SJSA1 (cell line): ENCODE data around the gene FAM3C. TPM values are rescaled to one million over a fixed set of nuclear protein-coding genes. Genes with fewer than 3 reads are reported as not detected.

Experiments
- DNase-seq, 2 experiments: peaks; one replicate each; pipeline ENCODE4 v3.0.0-alpha.2; 2015 to 2020; ENCODE audit warnings: low spot score in 2 of 2, low read depth in 1 of 2
- H3K27ac ChIP-seq: fragments of 250-450 bp; sonication (Bioruptor Pico); 2 replicates; pipeline ENCODE4 v1.5.1; 2020; ENCODE audit warnings: mild to moderate bottlenecking, moderate library complexity
- H3K27me3 ChIP-seq: fragments of 250-450 bp; sonication (Bioruptor Pico); replicated peaks from 2 replicates; pipeline ENCODE4 v1.5.1; 2020; ENCODE audit warnings: mild to moderate bottlenecking, moderate library complexity
- H3K36me3 ChIP-seq: fragments of 250-450 bp; sonication (Bioruptor Pico); 2 replicates; pipeline ENCODE4 v1.5.1; 2020; ENCODE audit warnings: mild to moderate bottlenecking
- H3K4me1 ChIP-seq: fragments of 250-450 bp; sonication (Bioruptor Pico); replicated peaks from 2 replicates; pipeline ENCODE4 v1.6.1; 2021; ENCODE audit warnings: mild to moderate bottlenecking
- H3K4me3 ChIP-seq: fragments of 250-450 bp; sonication (Bioruptor Pico); 2 replicates; pipeline ENCODE4 v1.5.1; 2020; ENCODE audit warnings: mild to moderate bottlenecking
- H3K9me3 ChIP-seq: fragments of 250-450 bp; sonication (Bioruptor Pico); replicated peaks from 2 replicates; pipeline ENCODE4 v1.5.1; 2020; ENCODE audit warnings: mild to moderate bottlenecking
- total RNA-seq: library from RNA; depleted of rRNA; stranded (reverse); fragments of >200 nt; shearing (Covaris generic); gene quantifications from 2 replicates; pipeline ENCODE4 v1.2.3, GENCODE V29; 2014

The FAM3C gene
- total RNA-seq, 1 experiment from 2014 or later = 83.4 TPM

DNA sequence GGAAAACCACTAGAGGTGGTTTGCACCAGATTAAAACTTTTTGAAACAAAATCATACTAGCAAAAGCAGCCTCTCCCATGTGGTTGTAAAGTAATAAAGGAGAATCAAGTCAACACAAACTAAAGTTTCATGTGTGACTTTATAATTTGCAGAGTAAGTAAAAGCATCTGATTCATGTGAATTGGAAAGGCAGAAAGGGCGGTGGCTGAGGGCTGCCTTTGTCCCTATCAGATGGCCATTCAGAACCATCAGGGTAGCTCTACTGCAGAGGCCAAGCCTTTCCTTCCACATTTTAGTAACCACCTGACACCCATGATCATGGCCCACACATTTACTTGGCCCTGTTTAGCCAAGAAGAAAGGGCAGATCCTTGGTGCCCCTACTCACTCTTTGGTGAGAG, 51.6 kb downstream of the FAM3C start:
- Histone ChIP-seq H3K4me3 (no peak overlapping the region), H3K27ac (no peak overlapping the region), H3K27me3 (no peaks in the 10 kb centered on the region), H3K9me3 (no peaks in the 10 kb centered on the region), H3K36me3 (peaks cover 8% of the 10 kb centered on the region; the same call in 1 of the 2 replicates), H3K4me1 (no peaks in the 10 kb centered on the region)
- DNase-seq = no peak

DNA sequence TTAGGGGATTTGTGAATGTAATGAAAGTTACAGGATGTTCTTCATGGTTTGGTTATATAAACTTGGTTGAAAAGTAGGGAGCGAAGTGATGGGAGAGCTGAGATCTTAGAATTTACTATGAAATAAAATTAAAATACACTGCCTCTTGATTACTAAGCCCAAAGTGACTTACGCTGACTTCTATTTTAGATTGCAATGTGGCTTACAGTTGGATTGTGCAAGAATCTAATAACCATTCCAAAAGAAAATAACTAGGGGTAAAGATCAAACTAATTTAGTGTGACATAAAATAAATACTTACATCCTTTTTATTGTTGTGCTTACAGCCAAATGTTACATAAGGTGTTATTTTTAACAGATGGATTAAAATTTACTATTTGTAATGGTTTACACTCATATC, 52.0 kb downstream of the FAM3C start:
- Histone ChIP-seq H3K4me3 (no peak overlapping the region), H3K36me3 (peaks cover 8% of the 10 kb centered on the region; the same call in 1 of the 2 replicates), H3K9me3 (no peaks in the 10 kb centered on the region), H3K27ac (no peak overlapping the region), H3K27me3 (no peaks in the 10 kb centered on the region), H3K4me1 (no peaks in the 10 kb centered on the region)
- DNase-seq = no peak

DNA sequence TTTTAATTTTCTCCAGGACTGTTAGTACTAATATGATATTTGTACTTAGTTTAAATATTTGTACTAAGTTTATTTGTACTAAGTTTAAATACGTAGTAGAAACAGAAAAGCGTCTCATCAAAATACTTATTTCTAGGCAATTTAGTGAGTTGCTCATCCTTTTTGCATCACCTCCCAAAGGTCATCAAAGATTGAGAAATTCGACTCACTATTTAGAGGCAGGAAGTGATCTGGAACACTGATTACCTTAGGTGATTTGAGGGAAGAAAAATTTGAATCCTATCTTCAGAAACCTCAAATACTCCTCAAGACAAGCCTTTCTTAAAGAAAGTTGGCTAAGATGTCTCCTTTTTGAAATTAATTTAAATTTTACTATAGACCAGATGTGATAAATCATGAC, 52.8 kb downstream of the FAM3C start:
- Histone ChIP-seq H3K27me3 (no peaks in the 10 kb centered on the region), H3K27ac (no peak overlapping the region), H3K36me3 (peaks cover 8% of the 10 kb centered on the region; the same call in 1 of the 2 replicates), H3K4me3 (no peak overlapping the region), H3K4me1 (no peaks in the 10 kb centered on the region), H3K9me3 (no peaks in the 10 kb centered on the region)
- DNase-seq = no peak

DNA sequence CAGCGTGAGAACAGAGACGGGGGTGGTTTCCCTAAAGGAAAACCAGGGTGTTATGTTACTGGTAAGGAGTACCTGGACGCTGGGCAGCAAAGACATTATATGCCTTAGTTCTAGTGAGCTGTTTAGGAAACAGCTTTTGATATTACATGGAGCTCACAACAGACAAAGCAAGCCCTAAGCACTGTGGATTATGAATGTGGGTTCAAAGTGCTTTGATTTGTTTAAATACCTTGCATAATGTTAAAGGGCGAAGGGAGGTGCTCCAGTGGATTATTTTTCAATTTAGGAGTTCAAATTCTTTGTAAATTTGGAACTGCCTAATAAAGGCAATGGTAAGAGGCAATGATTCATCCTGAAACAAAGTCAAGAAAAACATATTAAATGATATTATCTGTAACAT, 53.5 kb downstream of the FAM3C start:
- H3K9me3 ChIP-seq = no peaks in the 10 kb centered on the region

DNA sequence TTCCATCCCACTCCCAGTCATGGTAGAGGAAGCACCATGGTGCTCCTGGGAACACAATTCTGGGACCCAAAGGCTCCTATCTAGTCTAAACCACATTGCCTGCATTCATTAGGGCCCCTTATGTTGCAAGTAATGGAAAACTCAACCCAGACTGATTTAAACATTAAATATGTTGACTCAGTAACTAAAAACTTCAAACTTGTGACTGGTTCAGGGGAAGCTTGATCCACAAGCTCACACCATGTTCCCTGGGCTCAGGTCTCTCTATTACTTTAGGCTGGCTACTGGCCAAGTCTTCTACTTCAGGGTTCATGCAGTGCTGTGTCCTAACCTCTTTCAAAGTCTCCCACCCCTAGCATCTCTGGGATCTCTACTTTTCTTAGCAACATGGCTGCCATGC, 54.2 kb downstream of the FAM3C start:
- no peaks in the 10 kb centered on the region for H3K4me1 ChIP-seq
- H3K27ac ChIP-seq = no peak overlapping the region
- no peaks in the 10 kb centered on the region for H3K27me3 ChIP-seq
- H3K9me3 ChIP-seq = no peaks in the 10 kb centered on the region
- no peak for DNase-seq
- no peak overlapping the region for H3K4me3 ChIP-seq
- peaks cover 5% of the 10 kb centered on the region; the same call in 1 of the 2 replicates for H3K36me3 ChIP-seq

More for the DNA sequence above, 53.5 kb downstream of the FAM3C start:
- no peak overlapping the region for H3K27ac ChIP-seq
- no peak overlapping the region for H3K4me3 ChIP-seq
- no peaks in the 10 kb centered on the region for H3K4me1 ChIP-seq
- H3K27me3 ChIP-seq = no peaks in the 10 kb centered on the region
- H3K36me3 ChIP-seq = peaks cover 8% of the 10 kb centered on the region; the same call in 1 of the 2 replicates
- DNase-seq = no peak

DNA sequence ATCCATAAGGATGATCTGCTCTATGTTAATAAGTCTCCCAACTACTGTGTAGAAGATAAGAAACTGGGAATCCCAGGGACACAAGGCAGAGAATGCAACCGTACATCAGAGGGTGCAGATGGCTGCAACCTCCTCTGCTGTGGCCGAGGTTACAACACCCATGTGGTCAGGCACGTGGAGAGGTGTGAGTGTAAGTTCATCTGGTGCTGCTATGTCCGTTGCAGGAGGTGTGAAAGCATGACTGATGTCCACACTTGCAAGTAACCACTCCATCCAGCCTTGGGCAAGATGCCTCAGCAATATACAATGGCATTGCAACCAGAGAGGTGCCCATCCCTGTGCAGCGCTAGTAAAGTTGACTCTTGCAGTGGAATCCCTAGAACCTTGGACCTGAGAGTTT, 57.0 kb downstream of the FAM3C start:
- DNase-seq = no peak
- Histone ChIP-seq H3K4me1 (peaks cover 3% of the 10 kb centered on the region; the same call in 1 of the 2 replicates), H3K9me3 (no peaks in the 10 kb centered on the region), H3K27me3 (no peaks in the 10 kb centered on the region; the same call in 1 of the 2 replicates), H3K36me3 (no peaks in the 10 kb centered on the region), H3K27ac (no peak overlapping the region), H3K4me3 (no peak overlapping the region)

DNA sequence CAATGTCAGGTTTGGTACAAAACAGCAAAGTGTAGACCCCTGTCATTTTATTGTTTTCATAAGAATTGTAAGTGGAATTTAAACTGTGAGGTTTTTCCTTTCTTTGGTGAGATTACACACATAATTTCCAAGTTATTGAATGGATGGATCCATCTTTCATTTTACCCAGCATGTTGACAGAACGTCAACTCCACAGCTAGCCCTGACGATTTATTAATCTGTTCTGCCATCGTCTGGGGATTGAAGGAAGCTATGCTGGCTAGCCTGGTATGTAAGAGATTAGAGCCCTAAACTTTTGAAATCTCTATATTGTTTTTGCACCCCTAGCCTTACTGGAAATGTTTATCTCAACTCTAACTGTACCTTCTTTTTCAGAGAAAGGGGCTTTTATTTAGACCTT, 58.7 kb downstream of the FAM3C start:
- Histone ChIP-seq H3K27me3 (peaks cover 7% of the 10 kb centered on the region; the same call in 1 of the 2 replicates), H3K4me1 (peaks cover 3% of the 10 kb centered on the region; the same call in 1 of the 2 replicates), H3K27ac (no peak overlapping the region), H3K36me3 (no peaks in the 10 kb centered on the region), H3K9me3 (no peaks in the 10 kb centered on the region), H3K4me3 (no peak overlapping the region)
- peak in 1 of 2 experiments; percentile 27 for DNase-seq

DNA sequence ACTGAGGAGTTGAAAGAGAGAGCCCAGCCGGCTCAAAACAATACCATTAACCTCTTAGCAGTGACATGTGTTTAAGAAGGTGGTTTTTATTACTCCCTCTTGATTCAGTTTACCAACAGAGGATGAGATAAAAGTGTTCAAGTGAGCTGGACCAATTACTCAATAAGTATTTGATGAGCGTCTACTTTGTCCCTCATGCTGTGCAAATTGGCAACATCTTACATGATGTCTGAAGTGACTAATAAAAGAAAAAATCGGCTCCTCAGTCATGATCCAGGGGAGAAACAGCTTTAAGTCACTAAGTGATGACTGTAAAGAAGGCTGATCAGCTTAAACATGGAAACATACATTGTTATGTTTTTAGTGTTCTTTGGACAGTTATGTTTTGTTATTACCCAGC, 59.5 kb downstream of the FAM3C start:
- Histone ChIP-seq H3K36me3 (no peaks in the 10 kb centered on the region), H3K4me1 (peaks cover 3% of the 10 kb centered on the region; the same call in 1 of the 2 replicates), H3K27me3 (peaks cover 11% of the 10 kb centered on the region; the same call in 1 of the 2 replicates), H3K9me3 (no peaks in the 10 kb centered on the region), H3K27ac (no peak overlapping the region), H3K4me3 (no peak overlapping the region)
- no peak for DNase-seq

DNA sequence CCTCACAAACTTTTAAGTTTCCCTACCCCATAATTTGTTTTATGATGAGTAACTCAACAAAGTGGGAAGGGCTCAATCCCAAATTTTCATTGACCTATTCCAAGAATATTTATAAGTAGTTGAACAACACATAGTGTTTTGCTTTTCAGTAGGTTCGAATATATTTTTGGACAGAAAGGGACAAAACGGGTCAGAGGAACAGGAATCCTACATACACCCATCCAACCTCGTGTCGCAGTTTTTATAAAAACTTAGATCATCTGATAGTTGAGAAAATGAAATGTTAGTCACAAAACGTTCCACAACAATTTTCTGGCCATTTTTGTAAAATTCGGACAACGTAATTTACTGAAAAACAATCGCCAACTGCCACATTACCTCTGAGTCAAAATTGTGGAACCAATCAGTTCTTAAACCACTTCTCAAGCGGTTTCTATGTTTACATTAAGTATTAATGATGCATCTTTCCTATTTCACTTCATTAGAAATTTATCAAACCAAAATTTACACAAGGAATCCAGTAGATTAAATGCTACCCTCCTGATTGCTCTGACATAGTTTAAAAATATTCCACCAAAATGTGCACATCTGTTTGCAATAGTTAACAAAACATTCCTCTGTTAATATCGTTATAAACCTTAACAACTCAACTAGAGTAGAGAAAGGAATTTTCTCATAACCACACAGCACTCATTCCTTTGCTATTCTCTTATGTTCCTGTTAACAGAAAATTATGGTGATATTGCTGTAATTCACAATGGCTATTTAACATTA, 61.0 kb downstream of the FAM3C start:
- H3K27me3 ChIP-seq = peaks cover 22% of the 10 kb centered on the region
- peak in 1 of 2 experiments; percentile 17 for DNase-seq
- no peak overlapping the region for H3K27ac ChIP-seq
- no peaks in the 10 kb centered on the region for H3K9me3 ChIP-seq
- peaks cover 3% of the 10 kb centered on the region for H3K4me1 ChIP-seq
- no peaks in the 10 kb centered on the region for H3K36me3 ChIP-seq
- H3K4me3 ChIP-seq = no peak overlapping the region

DNA sequence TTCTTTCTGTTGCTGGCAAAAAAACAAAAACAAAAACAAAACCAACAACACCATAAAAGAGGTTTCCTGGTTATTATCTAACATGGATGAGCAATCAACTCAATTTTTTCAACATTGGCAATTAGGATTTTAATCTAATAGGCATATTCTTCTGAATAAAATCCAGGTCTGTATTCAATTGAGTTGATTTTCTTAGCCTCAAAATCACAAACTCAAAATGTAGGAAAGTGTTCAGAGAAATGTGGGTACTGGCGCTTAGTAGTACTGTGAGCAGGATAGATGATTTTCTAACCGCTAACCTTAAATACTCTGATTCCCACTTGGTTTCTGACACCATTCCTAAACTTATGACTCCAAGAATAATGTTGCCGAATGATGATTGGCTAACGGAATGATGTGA, 61.7 kb downstream of the FAM3C start:
- peaks cover 7% of the 10 kb centered on the region for H3K4me1 ChIP-seq
- H3K27ac ChIP-seq = no peak overlapping the region
- H3K4me3 ChIP-seq = no peak overlapping the region
- H3K27me3 ChIP-seq = peaks cover 27% of the 10 kb centered on the region
- H3K9me3 ChIP-seq = no peaks in the 10 kb centered on the region
- no peaks in the 10 kb centered on the region for H3K36me3 ChIP-seq
- no peak for DNase-seq

DNA sequence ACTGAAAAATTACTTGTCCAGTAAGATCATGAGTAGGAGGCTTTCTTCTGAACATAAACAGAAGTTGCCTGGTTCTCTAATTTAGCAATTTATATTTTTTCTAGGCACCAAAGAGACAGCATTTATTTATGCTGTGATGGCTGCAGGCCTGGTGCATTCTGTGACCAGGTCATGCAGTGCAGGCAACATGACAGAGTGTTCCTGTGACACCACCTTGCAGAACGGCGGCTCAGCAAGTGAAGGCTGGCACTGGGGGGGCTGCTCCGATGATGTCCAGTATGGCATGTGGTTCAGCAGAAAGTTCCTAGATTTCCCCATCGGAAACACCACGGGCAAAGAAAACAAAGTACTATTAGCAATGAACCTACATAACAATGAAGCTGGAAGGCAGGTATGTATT, 64.5 kb downstream of the FAM3C start:
- Histone ChIP-seq H3K27me3 (peaks cover 27% of the 10 kb centered on the region), H3K4me3 (no peak overlapping the region), H3K36me3 (no peaks in the 10 kb centered on the region), H3K9me3 (no peaks in the 10 kb centered on the region), H3K4me1 (peaks cover 7% of the 10 kb centered on the region), H3K27ac (no peak overlapping the region)
- no peak for DNase-seq

DNA sequence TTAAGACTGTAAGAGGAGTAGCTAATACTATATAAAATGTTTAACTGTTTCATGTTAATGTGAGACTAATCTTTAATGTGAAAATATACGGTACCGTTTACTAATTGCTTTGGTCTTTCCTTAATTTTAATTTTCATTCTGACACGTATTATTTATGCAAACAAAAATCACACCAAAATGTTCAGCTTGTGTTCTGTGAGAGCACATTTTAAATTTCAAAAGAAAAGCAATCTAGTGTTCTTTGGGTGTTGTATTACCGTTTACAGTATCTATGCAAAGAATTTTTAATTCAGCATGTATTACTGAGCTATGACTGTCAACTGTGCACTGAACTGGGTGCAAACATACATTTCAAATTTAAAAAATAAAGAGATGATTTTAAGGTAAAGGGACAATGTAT, 65.1 kb downstream of the FAM3C start:
- no peak overlapping the region for H3K4me3 ChIP-seq
- no peaks in the 10 kb centered on the region for H3K9me3 ChIP-seq
- DNase-seq = no peak
- peaks cover 27% of the 10 kb centered on the region for H3K27me3 ChIP-seq
- peaks cover 7% of the 10 kb centered on the region for H3K4me1 ChIP-seq
- no peaks in the 10 kb centered on the region for H3K36me3 ChIP-seq
- H3K27ac ChIP-seq = no peak overlapping the region

DNA sequence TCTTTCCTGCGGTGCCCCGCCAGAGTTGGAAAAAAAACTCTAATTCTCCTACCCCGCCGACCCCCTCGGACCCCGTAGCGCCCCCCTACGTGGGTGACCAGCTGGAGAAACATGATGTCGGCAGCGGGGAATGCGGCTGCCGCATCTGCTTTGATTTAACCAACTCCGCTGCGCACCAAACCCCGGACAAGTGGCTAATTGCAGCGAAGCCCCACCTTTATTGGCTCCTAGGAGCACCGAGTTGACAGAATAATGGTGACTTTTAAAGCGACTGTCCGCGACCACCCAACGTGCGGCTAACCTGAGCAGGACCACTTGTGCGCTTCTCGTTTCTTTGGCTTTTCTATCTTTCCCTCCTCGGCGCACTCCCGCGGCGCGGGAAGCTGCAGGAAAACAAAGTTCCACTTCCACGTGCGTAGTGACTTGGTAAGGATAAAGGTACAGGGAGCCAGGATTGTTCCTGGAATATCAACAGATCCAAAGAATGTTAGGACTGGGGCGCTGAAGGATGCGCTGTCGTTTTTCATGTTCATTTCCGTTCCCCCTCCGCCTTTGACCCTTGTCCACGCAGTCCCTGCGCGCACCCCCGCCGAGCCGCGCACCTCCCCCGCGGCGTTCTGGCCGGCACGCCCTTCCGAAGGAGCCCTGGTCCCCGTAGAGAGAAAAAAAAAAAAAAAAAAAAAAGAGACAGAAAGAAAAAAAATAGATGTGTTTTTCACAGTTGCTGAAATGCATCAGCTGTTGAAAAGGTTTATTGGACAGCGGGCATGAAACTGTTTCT, 65.9 kb downstream of the FAM3C start:
- Histone ChIP-seq H3K4me3 (peak overlapping the region; percentile 39), H3K4me1 (peaks cover 5% of the 10 kb centered on the region), H3K9me3 (no peaks in the 10 kb centered on the region), H3K27ac (no peak overlapping the region), H3K36me3 (no peaks in the 10 kb centered on the region), H3K27me3 (peaks cover 27% of the 10 kb centered on the region)
- DNase-seq = peak in 1 of 2 experiments; percentile 31
